Tibial nerve (tissue), 4 donors: ENCODE data around the gene BTLA. TPM values are rescaled to one million over a fixed set of nuclear protein-coding genes. Genes with fewer than 3 reads are reported as not detected.
"Not testable (repeated sequence)": the region's sequence is repeated elsewhere in the genome, so short reads cannot be mapped to it uniquely, and the experiment has no call there.

Experiments
- DNase-seq, 2 donors: peaks; one replicate each; pipeline ENCODE4 v3.0.0-alpha.2; 2019; ENCODE audit warnings: low spot score in 2 of 2
- H3K27ac ChIP-seq, 4 donors: fragments of 200-600 bp; sonication (generic) in 3 of 4; one replicate each; pipeline ENCODE4 v1.5.1; 2017 to 2019; ENCODE audit warnings: mild to moderate bottlenecking in 1 of 4
- H3K27me3 ChIP-seq, 2 donors: fragments of 200-600 bp; sonication (generic) in 1 of 2; one replicate each; pipeline versions ENCODE4 v1.5.1 to v1.6.0; 2017 to 2019
- H3K36me3 ChIP-seq, 3 donors: fragments of 200-600 bp; sonication (generic); one replicate each; pipeline ENCODE4 v1.5.1; 2018 to 2019
- H3K4me1 ChIP-seq, 4 donors: fragments of 200-600 bp; sonication (generic) in 3 of 4; one replicate each; pipeline ENCODE4 v1.5.1; 2017 to 2019
- H3K4me3 ChIP-seq, 4 donors: fragments of 200-600 bp; sonication (generic) in 3 of 4; one replicate each; pipeline ENCODE4 v1.5.1; 2017 to 2019; ENCODE audit warnings: mild to moderate bottlenecking in 1 of 4, moderate library complexity in 1 of 4
- H3K9me3 ChIP-seq, 4 donors: fragments of 200-600 bp; sonication (generic) in 3 of 4; one replicate each; pipeline ENCODE4 v1.5.1; 2017 to 2019
- EP300 ChIP-seq, 2 donors: sonication (generic); formaldehyde crosslinking; IDR thresholded peaks; one replicate each; pipeline ENCODE4 v1.6.1; 2017; ENCODE audit warnings: antibody characterized with exemption in 2 of 2, mild to moderate bottlenecking in 1 of 2
- POLR2A ChIP-seq, 2 donors: fragments of 450-650 bp; IDR thresholded peaks; one replicate each; pipeline ENCODE4 v1.6.1; 2017; ENCODE audit warnings: antibody characterized with exemption in 2 of 2, mild to moderate bottlenecking in 2 of 2, moderate library complexity in 2 of 2
- WGBS, 2 donors: methylation state at CpG; one replicate each; pipeline ENCODE4 v1.1.5; 2018; 5-methylcytosine and 5-hydroxymethylcytosine counted together
- total RNA-seq, 4 donors: library from RNA; depleted of rRNA; stranded (reverse); fragments of >200 nt; gene quantifications; one replicate each; pipeline ENCODE4 v1.1.0, GENCODE V29; 2016
- TF ChIP-seq, protein P1 (sequence below), 5 experiments: fragments of 200-600 bp in 3 of 5; fragments of 450-650 bp in 2 of 5; sonication (generic) in 3 of 5; IDR thresholded peaks; one replicate each; pipeline ENCODE4 v1.5.1; 2016 to 2019; ENCODE audit warnings: antibody characterized with exemption in 5 of 5, mild to moderate bottlenecking in 3 of 5, moderate library complexity in 2 of 5

The BTLA gene
- total RNA-seq, 4 donors from 2014 or later, result 0.98 to 5.4 TPM; not detected in 2

GRCh38 chr3:112464264-112464663 is 35.0 kb downstream of the BTLA start:
- Histone ChIP-seq H3K27me3 (no peaks in the 10 kb centered on the region), H3K27ac (no peak overlapping the region), H3K36me3 (no peaks in the 10 kb centered on the region), H3K9me3 (peaks cover 0 to 2% (median 0%) of the 10 kb centered on the region in 4 donors), H3K4me1 (peaks cover 0 to 7% (median 0%) of the 10 kb centered on the region in 4 donors), H3K4me3 (no peak overlapping the region)
- WGBS, 2 donors, result 30 to 32% methylated on average over 2 of the region's 2 CpGs
- DNase-seq, result no peak
- TF ChIP-seq, protein P1, sequence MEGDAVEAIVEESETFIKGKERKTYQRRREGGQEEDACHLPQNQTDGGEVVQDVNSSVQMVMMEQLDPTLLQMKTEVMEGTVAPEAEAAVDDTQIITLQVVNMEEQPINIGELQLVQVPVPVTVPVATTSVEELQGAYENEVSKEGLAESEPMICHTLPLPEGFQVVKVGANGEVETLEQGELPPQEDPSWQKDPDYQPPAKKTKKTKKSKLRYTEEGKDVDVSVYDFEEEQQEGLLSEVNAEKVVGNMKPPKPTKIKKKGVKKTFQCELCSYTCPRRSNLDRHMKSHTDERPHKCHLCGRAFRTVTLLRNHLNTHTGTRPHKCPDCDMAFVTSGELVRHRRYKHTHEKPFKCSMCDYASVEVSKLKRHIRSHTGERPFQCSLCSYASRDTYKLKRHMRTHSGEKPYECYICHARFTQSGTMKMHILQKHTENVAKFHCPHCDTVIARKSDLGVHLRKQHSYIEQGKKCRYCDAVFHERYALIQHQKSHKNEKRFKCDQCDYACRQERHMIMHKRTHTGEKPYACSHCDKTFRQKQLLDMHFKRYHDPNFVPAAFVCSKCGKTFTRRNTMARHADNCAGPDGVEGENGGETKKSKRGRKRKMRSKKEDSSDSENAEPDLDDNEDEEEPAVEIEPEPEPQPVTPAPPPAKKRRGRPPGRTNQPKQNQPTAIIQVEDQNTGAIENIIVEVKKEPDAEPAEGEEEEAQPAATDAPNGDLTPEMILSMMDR (IDR thresholded peaks at IDR 0.05), result no peak
- TF ChIP-seq POLR2A (IDR thresholded peaks at IDR 0.05) (no peak), EP300 (IDR thresholded peaks at IDR 0.05) (no peak)

- Histone ChIP-seq H3K9me3 (peaks cover 0 to 2% (median 0%) of the 10 kb centered on the region in 4 donors), H3K4me3 (no peak overlapping the region), H3K27ac (no peak overlapping the region), H3K36me3 (no peaks in the 10 kb centered on the region), H3K4me1 (peaks cover 0 to 7% (median 0%) of the 10 kb centered on the region in 4 donors), H3K27me3 (no peaks in the 10 kb centered on the region)
- 46 to 63% methylated on average over 5 of the region's 5 CpGs for WGBS, 2 donors
- no peak for TF ChIP-seq POLR2A (IDR thresholded peaks at IDR 0.05)
- DNase-seq, result no peak
These were observed 36.0 kb downstream of the BTLA start for GRCh38 chr3:112463250-112463649.

- not testable (repeated sequence) for H3K36me3 ChIP-seq
These were observed 37.5 kb downstream of the BTLA start for GRCh38 chr3:112461787-112462186.

GRCh38 chr3:112460519-112461195 is 38.6 kb downstream of the BTLA start:
- Histone ChIP-seq H3K27ac (no peak overlapping the region), H3K36me3 (no peaks in the 10 kb centered on the region), H3K4me1 (peaks cover 0 to 7% (median 0%) of the 10 kb centered on the region in 4 donors), H3K9me3 (peaks cover 0 to 2% (median 0%) of the 10 kb centered on the region in 4 donors), H3K4me3 (no peak overlapping the region), H3K27me3 (no peaks in the 10 kb centered on the region)
- no peak for TF ChIP-seq EP300 (IDR thresholded peaks at IDR 0.05)
- no peak for TF ChIP-seq POLR2A (IDR thresholded peaks at IDR 0.05)
- TF ChIP-seq, protein P1 (IDR thresholded peaks at IDR 0.05), result no peak
- WGBS, 2 donors, result 43 to 64% methylated on average over 2 of the region's 2 CpGs
- no peak for DNase-seq

More at GRCh38 chr3:112461787-112462186, 37.5 kb downstream of the BTLA start:
- DNase-seq, H3K9me3 ChIP-seq, H3K4me1 ChIP-seq, H3K27me3 ChIP-seq, H3K27ac ChIP-seq, H3K4me3 ChIP-seq: not testable (repeated sequence)
- 90 to 95% methylated on average over 2 of the region's 2 CpGs for WGBS, 2 donors

- H3K27ac ChIP-seq, result no peak overlapping the region
- DNase-seq, result no peak
- no peak overlapping the region for H3K4me3 ChIP-seq
- H3K4me1 ChIP-seq, result peaks cover 0 to 7% (median 0%) of the 10 kb centered on the region in 4 donors
- TF ChIP-seq EP300 (IDR thresholded peaks at IDR 0.05) (no peak), POLR2A (IDR thresholded peaks at IDR 0.05) (no peak)
- TF ChIP-seq, protein P1 (IDR thresholded peaks at IDR 0.05), result no peak
- H3K27me3 ChIP-seq, result no peaks in the 10 kb centered on the region
- H3K36me3 ChIP-seq, result no peaks in the 10 kb centered on the region
- WGBS, 2 donors, result 33 to 52% methylated on average over 1 of the region's 1 CpG
- H3K9me3 ChIP-seq, result peaks cover 0 to 2% (median 0%) of the 10 kb centered on the region in 4 donors
These were observed 39.5 kb downstream of the BTLA start for GRCh38 chr3:112459750-112460149.

- no peak overlapping the region for H3K27ac ChIP-seq
- no peaks in the 10 kb centered on the region for H3K36me3 ChIP-seq
- no peaks in the 10 kb centered on the region for H3K4me1 ChIP-seq
- no peak for DNase-seq
- H3K9me3 ChIP-seq, result no peaks in the 10 kb centered on the region
- H3K4me3 ChIP-seq, result no peak overlapping the region
- TF ChIP-seq, protein P1 (IDR thresholded peaks at IDR 0.05), result no peak
- H3K27me3 ChIP-seq, result no peaks in the 10 kb centered on the region
These were observed 43.1 kb downstream of the BTLA start for GRCh38 chr3:112456147-112456546.
